Measurements from ENCODE around the gene ZG16B. TPM values are rescaled to one million over a fixed set of nuclear protein-coding genes. Genes with fewer than 3 reads are reported as not detected.

ZG16B gene
- total and polyA plus RNA-seq, 7 donors, result 0.62 TPM; not detected in 6

DNA sequence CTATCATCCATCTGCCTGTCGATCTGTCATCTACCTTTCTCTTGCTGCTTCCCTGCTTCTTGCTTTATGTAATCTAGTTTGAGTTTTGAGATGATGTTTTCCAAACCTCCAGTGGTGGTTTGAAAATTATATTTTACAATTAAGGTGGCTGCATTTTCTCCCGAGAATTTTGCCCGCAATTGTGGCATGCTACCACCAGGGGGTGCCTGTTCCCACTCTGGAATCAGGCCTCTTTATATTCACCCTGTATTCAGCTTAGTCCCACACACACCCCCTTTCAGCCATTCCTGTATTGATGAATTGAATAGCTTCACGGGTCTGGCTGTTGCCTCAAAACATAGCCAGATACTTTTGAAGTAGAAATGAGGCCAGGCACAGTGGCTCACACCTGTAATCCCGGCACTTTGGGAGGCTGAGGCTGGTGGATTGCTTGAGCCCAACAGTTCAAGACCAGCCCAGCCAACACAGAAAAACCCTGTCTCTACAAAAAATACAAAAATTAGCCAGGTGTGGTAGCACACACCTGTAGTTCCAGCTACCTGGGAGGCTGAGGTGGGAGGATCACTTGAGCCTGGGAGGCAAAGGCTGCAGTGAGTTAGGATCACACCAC is 24.7 kb downstream of the ZG16B start:
- Histone ChIP-seq H3K27me3 (ENCODE audit: insufficient read depth in 3 of 3, low read length in 2 of 3) (peaks cover 0 to 68% (median 32%) of the 10 kb centered on the region in 3 donors), H3K27ac (no peak overlapping the region), H3K4me3 (no peak overlapping the region), H3K36me3 (ENCODE audit: insufficient read depth in 1 of 2, low read depth in 1 of 2) (no peaks in the 10 kb centered on the region), H3K9me3 (peaks cover 8% of the 10 kb centered on the region), H3K4me1 (no peaks in the 10 kb centered on the region)
- ATAC-seq, result no peak
- peak in 1 of 2 donors; percentile 14 for DNase-seq
- 50 to 56% (median 51%) methylated on average over 5 of the region's 5 CpGs for WGBS, 3 donors
- TF ChIP-seq, protein P1, sequence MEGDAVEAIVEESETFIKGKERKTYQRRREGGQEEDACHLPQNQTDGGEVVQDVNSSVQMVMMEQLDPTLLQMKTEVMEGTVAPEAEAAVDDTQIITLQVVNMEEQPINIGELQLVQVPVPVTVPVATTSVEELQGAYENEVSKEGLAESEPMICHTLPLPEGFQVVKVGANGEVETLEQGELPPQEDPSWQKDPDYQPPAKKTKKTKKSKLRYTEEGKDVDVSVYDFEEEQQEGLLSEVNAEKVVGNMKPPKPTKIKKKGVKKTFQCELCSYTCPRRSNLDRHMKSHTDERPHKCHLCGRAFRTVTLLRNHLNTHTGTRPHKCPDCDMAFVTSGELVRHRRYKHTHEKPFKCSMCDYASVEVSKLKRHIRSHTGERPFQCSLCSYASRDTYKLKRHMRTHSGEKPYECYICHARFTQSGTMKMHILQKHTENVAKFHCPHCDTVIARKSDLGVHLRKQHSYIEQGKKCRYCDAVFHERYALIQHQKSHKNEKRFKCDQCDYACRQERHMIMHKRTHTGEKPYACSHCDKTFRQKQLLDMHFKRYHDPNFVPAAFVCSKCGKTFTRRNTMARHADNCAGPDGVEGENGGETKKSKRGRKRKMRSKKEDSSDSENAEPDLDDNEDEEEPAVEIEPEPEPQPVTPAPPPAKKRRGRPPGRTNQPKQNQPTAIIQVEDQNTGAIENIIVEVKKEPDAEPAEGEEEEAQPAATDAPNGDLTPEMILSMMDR (IDR thresholded peaks at IDR 0.05), result peak; percentile 16
- intact Hi-C loops (cut with DNase I), result no loop called here

DNA sequence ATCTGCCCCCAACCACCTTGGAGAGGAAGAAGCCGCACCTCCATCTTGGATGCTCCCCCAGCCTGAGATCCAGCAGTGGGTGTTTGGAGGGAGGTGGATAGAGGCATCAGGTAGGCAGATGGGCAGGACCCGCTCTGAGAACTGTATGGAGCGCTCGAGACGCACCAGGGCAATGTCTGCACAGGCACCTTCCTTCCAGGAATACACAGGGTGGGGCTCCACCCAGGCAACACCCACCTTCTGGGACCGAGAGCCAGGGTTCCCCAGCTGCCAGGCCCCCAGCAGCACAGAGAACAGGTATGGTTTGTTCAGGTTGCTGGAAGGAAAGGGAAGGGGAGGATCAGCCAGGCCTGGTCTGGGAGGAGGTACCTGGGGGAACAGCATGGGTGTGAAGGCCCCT is 25.4 kb downstream of the ZG16B start:
- WGBS, 3 donors, result 71 to 83% (median 80%) methylated on average over 6 of the region's 6 CpGs
- Histone ChIP-seq H3K4me1 (no peaks in the 10 kb centered on the region), H3K4me3 (no peak overlapping the region), H3K27ac (no peak overlapping the region), H3K36me3 (ENCODE audit: insufficient read depth in 1 of 2, low read depth in 1 of 2) (no peaks in the 10 kb centered on the region), H3K9me3 (peaks cover 8% of the 10 kb centered on the region), H3K27me3 (ENCODE audit: insufficient read depth in 3 of 3, low read length in 2 of 3) (peaks cover 0 to 68% (median 37%) of the 10 kb centered on the region in 3 donors)
- peak in 1 of 2 donors; percentile 19 for DNase-seq
- no peak for ATAC-seq
- intact Hi-C loops (cut with DNase I), result no loop called here
- TF ChIP-seq, protein P1 (IDR thresholded peaks at IDR 0.05), result no peak

DNA sequence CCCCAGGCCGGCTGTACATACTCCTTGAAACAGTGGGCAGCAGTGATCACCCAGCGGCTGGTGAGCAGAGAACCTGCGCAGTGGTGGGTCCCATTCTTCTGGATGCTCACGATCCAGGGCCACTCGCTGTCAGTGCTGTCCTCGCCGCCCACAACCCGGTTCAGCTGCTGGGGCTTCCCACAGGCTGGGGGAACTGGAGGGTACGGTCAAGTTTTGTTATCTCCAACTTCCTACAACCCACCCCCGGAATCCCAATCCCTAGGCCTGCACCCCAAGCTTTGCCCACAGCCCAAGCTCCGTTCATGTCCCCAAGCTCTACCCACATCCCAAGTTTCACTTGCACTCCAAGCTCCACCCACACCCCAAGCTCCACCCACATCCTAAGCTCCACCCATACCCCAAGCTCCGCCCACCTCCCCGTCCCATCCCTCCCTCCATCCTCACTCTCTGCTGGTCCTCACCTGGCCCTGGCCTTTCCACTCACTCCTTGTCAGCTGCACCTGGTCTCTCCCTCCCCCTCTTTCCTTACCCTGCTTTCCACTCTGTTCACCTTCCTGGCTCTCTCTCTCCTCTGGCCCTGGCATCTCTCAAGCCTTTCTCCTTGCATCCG is 26.1 kb downstream of the ZG16B start:
- WGBS, 3 donors, result 77 to 78% (median 78%) methylated on average over 13 to 14 of the region's 14 CpGs
- TF ChIP-seq, protein P1 (IDR thresholded peaks at IDR 0.05), result no peak
- peaks cover 0 to 72% (median 40%) of the 10 kb centered on the region in 3 donors for H3K27me3 ChIP-seq (ENCODE audit: insufficient read depth in 3 of 3, low read length in 2 of 3)
- no peak overlapping the region for H3K27ac ChIP-seq
- H3K4me3 ChIP-seq, result no peak overlapping the region
- DNase-seq (peak in 1 of 2 donors; percentile 39), ATAC-seq (no peak)
- H3K9me3 ChIP-seq, result peaks cover 8% of the 10 kb centered on the region
- intact Hi-C loops (cut with DNase I), result no loop called here
- no peaks in the 10 kb centered on the region for H3K36me3 ChIP-seq (ENCODE audit: insufficient read depth in 1 of 2, low read depth in 1 of 2)
- no peaks in the 10 kb centered on the region for H3K4me1 ChIP-seq

DNA sequence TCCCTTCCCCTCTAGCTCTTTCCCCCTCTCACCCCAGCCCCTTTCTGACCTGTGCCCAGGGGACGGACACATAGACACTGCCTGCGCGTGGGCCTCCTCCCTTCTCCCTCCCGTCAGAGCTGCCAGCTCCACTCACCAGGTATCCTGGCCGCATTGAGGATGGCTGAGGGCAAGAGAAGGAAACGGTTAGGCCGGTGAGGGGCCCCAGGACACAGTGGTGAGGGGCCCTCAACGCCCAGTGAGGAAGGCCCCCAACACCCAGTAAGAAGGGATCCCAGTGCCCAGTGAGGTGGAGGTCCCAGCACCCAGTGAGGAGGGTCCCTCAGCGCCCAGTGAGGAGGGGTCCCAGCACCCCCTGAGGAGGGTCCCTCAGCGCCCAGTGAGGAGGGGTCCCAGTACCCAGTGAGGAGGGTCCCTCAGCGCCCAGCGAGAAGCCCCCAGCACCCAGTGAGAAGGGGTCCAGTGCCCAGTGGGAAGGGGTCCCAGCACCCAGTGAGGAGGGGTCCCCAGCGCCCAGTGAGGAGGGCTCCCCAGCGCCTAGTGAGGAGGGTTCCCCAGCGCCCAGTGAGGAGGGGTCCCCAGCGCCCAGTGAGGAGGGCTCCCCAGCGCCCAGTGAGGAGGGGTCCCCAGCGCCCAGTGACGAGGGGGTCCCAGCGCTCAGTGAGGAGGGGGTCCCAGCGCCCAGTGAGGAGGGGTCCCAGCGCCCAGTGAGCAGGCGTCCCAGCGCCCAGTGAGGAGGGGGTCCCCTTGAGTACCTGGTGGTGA is 26.8 kb downstream of the ZG16B start:
- WGBS, 3 donors, result 75 to 80% (median 79%) methylated on average over 15 to 24 of the region's 24 CpGs
- Histone ChIP-seq H3K36me3 (ENCODE audit: insufficient read depth in 1 of 2, low read depth in 1 of 2) (no peaks in the 10 kb centered on the region), H3K4me3 (no peak overlapping the region), H3K27me3 (ENCODE audit: insufficient read depth in 3 of 3, low read length in 2 of 3) (peaks cover 0 to 69% (median 38%) of the 10 kb centered on the region in 3 donors), H3K27ac (no peak overlapping the region), H3K4me1 (no peaks in the 10 kb centered on the region), H3K9me3 (peaks cover 8% of the 10 kb centered on the region)
- DNase-seq (peak in 1 of 2 donors; percentile 28), ATAC-seq (no peak)
- TF ChIP-seq, protein P1 (IDR thresholded peaks at IDR 0.05), result no peak
- intact Hi-C loops (cut with DNase I), result no loop called here
